ENCODE data around the gene CHRNA4.
"Not testable (repeated sequence)": the region's sequence is repeated elsewhere in the genome, so short reads cannot be mapped to it uniquely, and the experiment has no call there.

The CHRNA4 gene

DNA sequence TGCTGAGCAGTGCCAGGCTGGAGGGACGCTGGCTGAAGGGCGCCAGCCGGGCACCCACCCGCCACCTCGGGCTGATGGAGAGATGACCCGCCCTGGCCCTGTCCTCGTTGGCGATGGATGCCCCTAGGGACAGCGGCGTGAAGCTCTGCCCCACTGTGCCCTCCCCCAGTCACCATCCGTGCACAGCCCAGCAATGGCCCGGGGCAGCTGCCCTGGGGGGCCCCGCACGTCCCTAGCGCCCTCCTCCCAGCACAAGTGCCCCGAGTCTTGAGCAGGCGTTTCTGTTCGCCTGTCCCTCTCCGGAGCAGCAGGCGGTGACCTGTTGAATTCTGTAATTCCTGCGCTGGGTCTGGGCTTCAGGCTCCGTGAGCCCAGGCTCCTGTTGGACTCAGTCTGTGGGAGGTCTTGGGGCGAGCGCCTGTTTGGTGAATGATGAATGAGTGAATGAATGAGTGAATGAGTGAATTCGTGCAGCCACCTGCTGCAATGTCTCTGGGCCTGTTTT is 36.8 kb upstream of the CHRNA4 start:
- no peak for DNase-seq

DNA sequence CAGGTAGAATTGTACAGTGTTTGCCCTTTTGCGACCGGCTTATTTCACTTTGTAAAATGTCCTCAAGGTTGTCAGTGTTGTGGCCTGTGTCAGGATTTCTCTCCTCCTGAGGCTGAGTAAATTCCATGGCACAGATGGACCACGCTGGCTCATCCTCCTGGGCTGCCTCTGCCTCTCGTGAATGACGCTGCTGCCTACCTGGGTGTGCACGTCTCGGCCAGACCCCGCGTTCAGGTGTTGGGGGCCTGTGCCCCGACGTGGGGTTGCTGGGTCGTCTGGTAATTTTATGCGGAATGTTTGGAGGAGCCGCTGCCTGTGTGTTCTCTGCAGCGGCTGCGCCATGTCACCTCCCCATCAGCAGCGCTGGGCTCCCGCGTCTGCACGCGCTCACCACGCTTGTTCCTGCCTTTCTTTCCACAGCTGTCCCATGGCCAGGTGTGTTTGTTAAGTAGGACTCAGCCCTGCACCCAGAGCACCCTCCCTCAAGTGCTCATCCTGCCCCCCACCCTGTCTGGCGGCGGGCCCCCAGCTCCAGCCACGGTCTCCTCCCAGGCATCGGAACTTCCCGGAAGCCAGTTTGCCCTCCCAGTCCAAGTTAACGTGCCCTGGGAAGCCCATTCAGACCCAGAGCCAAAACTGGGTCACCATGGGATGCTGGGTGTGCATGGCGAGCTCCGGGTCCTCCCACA is 36.1 kb upstream of the CHRNA4 start:
- DNase-seq = no peak

DNA sequence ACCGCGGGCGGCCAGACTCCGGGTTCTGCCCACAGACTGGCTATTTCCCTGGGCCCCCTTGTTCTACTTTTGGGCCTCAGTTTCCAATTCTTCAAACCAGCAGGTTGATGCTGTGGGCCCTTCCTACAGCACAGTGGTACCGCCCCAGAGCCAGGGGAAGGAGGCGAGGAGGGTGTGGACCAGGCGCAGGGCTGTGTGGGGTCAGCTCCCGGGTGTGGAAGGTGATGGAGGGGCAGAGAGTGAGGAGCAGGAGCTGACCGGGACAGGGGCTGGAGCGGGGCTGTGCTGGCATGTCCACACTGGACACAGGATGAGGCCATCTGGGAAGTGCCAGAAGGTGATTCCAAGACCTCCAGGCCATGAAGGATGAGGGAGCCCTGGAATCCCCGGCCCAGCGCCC is 35.2 kb upstream of the CHRNA4 start:
- DNase-seq = no peak

DNA sequence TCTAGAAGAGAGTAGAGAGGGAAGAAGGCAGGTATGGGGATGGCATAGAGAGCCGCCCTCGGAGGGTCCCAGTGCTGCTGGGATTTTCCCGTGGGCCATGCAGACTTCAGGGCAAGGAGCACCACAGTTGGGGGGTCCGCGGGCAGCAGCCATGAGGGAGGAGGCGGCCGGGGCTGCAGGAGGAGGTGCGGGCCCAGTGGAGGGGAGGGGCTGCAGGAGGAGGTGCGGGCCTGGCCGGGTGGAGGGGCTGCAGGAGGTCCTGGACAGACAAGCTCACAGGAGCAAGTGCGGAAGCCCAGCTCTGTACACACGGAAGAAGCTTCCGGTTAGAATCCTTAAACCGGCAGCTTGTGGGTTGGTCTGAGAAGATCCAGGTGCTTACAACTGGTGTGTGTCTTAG is 34.6 kb upstream of the CHRNA4 start:
- DNase-seq = no peak

DNA sequence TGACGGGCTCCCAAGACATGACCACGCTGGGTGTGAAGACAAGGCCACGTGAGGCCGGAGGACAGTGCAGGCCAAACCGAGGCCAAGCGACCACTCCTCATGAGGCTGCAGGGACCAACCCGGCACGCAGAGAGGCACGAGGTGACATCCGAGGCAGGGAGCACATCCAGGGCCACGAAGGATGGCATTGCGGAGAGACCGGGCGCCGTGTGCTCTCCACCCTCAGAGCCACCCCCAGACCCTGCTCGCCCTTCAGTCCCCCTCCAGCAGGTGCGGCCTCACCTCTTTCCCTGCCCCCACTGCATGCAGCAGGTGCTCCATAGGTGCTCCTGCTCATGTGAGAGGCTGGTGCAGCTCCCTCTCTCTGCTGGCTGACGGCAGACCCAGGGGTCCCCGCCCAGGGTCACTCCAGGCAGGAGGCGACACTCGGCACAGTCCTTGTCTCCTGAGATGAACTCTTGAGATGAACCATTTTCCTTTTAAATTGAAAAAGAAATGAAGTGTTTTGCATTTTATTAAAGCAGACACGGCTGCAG is 33.8 kb upstream of the CHRNA4 start:
- no peak for DNase-seq

DNA sequence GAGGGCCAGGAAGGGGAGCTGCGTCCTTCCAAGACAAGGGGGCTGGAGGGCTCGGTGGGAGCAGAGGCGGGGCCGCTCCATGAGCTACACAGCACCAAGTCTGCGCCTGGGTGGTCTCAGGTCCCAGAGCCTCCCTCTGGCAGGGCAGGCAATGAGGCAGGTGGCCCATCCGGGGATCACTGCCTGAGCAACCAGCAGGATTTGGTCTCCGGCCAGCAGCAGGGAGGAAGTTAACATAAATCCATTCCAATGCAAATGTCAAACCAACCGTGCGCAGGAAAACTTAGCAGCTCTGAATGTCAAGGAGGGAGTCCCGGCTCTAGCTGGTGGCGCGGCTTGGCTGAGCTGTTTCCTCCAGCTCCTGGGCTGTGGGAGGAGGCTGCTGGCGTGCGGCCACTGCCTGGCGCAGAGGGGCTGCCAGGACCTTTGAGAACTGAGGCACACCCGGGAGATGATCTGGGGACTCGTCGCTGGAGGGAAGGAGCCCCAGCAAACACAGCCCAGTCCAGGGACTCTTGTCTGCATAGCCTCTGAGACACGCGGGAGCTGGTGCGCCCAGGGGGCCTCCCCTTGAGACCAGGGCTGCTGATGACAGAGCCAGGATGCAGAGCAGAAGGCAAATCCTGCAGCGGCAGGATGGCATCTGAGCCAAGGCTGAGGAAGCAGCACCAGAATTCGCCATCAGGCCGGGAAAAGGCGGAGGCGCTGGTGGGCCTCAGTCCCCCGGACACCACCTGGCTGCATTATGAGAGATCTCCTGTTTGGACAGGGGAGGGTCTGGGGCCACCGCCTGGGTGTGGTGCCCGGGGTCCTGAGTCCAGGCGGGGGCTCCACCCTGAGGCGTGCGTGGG is 33.1 kb upstream of the CHRNA4 start:
- no peak for DNase-seq

DNA sequence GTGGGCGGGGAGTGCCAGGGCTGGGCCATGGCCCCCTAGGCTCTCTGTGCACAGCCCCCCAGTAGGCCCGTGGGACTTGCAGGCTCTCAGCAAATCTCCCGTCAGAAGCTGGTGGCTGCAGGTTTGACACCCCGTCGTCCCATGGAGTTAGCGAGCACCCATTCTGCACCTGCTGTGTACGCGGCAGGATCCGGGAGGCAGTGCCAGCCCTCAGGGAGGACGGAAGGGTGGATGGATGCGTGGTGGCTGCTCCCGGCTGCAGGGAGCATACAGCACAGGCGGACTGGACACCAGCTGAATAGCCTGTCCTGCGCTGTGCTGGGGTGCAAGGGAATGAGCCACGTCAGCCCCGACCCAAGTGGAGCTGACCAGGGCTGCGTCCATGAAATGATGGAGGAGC is 32.4 kb upstream of the CHRNA4 start:
- no peak for DNase-seq

DNA sequence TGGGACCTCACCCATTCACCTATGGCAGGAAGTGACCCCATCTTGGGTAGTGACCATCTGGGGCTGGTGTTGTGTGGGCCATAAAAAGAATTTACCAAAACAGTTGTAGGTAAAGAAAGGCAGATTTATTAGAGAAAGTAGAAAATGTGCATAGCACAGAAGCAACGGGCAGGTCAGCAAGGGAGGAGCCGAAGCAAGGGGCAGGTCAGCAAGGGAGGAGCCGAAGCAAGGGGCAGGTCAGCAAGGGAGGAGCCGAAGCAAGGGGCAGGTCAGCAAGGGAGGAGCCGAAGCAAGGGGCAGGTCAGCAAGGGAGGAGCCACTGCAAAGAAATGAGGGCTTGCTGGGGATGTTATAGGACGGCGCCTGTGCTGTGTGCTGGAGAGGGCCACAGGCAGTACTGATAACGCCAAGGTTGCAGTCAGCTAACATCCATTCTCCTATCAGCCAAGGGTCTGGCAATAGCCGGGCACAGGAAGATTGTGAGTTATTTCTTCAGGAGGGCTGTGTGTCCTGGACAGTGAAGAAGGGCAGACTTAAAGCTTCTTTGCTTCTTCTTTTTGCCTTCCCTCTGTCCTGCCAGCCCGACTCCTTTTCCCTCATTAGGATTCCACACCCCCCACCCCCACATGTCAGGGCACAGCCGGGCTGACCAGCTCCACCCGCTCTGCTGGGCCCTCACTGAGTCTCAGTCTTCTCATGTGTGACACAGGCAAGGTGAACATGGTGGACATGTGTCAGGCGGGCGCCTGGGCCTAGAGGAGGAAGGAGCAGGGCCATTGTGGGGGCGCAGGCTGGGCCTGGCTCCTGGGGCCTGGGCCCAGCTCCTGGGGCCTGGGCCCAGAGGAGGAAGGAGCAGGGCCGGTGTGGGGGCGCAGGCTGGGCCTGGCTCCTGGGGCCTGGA is 31.6 kb upstream of the CHRNA4 start:
- no peak for DNase-seq

DNA sequence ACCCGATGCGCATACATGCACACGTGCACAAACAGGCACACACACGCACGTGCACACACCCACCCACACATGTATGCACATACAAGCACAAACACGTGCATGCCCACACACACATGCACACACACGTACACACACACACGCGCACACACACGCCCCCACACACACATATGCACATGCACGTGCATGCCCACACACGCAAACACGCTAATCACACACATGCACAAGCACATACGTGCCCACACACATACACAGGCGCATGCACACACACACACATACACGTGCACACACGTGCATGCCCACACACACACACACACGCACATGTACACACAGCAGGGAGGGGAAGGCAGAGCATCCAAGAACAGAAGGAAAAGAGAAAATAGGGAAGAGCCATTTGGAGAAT is 26.8 kb upstream of the CHRNA4 start:
- DNase-seq = no peak

DNA sequence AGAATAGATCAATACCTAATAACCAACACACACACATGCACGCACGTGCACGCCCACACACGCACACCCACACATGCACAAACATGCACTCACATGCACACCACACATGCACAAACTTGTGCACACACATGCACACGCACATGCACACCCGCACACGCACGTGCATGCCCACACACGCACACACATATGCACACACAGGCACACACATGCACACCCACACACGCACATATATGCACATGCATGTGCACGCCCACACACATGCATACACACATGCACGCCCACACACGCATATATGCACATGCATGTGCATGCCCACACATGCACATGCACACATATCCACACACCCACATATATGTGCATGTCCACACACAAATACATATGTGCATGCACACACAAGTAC is 26.2 kb upstream of the CHRNA4 start:
- no peak for DNase-seq

DNA sequence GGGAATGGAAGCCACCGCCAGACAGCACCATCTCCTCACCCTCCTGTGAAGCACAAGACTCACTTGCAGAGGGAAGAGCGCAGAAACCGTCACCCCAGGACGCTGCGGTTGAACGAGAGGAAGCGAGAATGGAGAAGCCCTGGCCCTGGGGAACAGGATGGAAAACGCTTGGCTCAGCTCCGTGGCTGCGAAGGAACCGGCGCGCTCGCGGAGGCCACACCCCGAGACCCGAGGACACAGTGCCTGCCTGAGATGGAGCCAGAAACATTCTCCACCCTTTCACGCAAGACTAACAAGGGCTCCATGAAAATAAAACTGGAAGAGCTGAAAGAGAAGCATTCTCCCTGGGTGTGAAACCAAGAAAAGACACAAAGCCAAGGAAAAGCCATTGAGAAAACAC is 25.3 kb upstream of the CHRNA4 start:
- no peak for DNase-seq

DNA sequence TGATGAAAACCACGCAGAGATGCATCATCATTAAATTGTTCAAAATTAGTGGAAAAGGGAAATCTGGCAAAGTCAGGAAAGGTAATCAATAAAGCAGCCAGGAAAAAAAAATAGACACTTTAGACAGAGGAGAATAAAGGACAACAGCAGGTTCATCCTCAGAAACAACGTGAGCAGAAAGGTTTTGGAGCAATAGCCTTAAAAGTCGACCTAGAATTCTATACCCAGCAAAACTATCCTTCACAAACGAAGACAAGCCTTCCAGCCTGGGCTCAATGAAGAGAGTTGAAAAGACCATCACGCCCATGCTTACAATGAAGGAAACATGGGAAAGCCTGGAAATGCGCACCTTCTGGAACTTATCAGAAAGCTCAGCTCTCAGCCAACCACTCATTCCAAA is 24.7 kb upstream of the CHRNA4 start:
- no peak for DNase-seq

DNA sequence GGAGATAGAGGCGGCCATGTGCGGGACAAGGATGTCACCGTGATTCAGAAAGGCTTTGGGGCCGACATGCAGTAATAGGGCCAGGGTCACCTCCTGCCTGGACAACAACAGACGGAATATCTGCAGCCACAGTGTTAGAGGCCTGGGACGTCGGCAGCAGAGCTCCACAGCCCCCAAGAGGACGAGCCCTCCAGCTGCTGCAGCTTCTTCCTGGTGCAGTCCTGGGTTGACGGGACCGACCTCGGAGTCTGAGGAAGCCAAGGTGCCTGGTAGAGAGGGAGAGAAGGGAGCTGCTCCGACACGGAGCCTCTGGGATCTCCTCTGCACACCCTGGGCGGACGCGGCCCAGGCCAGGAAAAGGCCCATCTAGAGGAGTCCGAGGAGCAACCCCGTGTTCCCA is 23.2 kb upstream of the CHRNA4 start:
- no peak for DNase-seq

DNA sequence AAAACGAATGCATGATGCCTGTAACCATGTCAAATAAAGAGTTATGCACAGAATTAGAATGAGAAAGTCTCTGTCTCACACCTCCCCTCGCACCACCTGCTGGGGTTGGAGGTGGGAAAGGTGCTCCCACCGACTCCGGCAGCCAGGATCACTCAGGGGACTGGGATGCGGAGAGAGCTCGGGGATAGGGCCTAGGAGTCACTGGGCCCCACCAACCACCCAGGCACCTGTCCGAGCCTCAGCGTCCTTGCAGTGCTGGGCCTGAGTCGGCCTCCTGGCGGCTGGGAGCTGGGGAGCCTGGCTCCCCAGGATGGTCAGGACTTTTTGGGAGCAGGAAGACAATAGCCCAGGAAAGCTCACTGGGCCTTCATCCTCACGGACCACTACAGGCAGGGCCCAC is 22.4 kb upstream of the CHRNA4 start:
- DNase-seq = no peak

DNA sequence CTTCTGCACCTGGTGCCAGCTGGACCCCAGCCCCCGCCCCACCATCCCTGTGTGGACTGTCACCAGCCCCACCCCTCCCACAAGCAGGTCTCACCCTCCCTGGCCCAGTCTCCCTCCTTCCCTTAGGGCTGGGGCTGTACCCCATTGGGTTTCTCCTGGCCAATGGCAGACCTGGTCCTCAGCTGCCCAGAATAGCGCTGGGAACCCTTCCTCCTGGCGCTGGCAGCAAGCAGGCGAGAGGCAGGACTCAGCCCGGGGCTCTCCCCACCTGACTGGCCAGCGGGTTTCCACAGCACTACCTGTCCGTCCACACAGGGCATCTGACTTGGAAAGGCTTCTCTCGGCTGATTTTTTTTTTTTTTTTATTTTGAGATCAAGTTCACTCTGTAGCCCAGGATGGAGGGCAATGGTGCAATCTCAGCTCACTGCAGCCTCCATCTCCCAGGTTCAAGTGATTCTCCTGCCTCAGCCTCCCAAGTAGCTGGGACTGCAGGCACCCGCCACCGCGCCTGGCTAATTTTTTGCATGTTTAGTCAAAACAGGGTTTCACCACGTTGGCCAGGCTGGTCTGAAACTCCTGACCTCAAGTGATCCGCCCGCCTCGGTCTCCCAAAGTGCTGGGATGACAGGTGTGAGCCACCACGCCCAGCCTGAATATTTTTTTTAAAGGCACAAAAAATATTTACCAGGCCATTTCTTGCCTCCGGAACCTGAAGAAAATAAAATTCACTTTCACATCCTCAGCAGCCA is 21.6 kb upstream of the CHRNA4 start:
- DNase-seq = no peak

DNA sequence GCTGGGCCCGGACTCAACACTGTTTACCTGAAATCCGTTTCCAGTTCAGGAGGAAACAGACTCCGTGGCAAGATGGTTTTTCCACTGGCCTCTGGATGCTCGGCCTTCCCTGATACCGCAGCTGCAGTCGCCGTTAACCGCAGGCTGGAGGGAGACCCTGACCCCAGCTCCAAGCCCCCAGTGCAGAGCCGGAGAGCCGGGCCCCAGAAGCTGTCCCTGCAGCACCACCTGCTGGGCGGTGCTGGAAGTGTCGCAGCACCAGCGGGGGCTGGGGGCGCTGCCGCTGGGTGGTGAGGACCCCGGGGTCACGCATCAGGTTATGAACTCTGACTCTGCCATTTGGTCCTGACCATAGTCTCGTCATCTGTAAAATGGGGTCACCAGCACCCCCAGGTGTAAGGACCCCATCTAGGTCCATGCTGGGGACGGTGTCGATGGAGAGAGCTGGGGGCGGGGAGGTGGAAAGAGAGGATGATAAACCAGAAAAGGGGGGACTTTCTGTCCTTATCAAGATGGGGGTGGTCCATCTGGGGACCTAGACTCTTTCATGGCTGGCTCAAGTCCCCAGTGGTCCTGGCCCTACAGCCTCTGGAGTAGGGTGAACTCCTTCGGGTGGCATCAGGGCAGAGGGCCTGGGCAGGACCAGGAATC is 20.8 kb upstream of the CHRNA4 start:
- DNase-seq = no peak

DNA sequence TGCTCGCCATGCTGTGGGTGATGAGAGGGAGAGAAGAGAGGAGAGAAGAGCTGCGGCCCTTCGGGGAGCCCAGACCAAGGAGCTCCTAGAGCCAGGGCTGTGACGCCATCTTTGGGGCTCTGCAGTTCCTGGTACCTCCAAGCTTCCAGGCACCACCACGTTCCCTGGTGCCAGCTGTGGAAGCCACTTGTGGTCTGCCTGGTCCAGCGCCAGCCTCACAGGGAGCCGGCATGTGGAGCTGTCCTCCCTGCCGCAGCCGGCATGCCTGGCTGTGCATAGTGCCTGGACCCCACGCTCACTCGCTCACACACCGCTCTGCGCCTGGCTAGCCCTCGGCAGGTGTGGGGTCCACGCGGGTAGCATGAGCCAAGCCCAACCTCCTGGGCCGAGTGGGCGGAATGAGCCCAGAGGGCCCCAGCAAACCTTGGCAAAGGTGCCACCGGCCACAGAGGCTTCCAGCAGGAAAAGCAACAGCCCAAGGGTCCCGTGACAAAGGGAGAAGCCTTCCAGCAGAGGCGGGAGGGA is 19.3 kb upstream of the CHRNA4 start:
- DNase-seq = no peak

DNA sequence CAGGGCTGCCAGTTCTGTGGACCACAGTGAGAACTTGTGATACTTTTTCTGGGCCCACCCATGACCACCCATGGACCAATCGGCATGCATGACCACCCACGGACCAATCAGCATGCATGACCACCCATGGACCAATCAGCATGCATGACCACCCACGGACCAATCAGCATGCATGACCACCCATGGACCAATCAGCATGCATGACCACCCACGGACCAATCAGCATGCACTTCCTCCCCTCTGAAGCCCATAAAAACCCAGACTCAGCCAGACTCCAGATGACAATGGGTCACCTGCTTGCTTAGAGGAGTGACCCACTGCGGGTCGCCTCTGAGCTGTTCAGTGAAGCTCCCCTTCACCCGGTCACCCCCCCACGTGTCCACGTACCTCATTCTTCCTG is 18.7 kb upstream of the CHRNA4 start:
- DNase-seq = not testable (repeated sequence)

DNA sequence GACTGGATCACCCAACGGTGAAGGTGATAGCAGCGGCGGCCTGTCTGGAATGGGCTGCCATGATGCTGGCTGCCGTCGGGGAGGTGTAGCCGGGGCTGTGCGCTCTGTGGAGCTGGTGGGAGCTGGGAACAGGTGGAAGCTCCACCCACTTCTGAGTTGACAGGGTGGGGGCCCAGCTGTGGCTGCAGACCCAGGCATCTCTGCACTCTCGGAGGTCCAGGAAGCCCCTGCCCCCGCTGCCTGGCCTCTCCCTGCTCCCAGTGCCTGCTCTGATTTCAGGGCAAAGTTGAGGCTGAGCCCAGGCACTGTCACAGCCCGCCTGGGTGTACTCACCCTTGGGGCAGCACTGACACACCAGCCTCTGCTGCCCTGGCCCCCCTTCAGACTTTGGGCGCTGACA is 18.1 kb upstream of the CHRNA4 start:
- no peak for DNase-seq

DNA sequence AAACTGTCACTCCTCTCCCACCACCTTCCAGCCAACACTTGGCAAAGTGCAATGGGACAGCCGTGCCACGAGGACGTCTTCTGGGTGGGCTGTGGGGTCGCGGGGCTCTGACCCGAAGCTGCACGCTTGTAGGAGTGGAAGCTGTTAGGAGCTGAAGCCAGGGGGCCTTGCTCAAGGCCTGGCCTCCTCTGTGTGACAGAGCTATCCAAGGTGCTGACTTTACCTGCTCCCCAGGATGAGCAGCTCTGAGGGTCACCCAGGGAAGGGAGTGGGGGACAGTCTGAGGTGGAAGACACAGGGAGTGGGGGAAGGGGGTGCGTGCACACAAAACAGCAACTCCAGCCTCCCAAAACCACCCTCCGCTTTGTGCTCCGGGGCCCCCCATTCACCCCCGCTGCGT is 17.5 kb upstream of the CHRNA4 start:
- DNase-seq = no peak

DNA sequence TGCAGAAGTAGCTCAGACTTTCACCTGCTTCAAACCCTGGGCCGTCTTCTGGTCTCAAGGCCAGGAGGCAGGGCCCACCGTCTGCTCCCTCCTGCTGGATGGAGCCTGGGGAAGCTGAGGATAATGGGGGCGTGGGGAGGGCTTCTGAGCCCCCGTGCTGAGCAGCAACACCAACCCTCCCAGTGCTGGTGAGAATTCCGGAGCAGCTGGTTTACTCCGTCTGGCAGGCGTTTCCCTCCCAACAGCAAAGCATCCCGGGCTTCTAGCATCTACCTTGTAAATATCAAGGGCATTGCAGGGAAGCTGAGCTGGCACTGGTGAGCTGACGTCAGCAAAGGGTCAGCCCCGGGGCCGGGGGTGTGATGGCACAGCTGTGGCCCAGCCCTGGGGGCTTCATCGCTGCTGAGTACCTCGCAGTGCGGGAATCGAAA is 16.8 kb upstream of the CHRNA4 start:
- no peak for DNase-seq
